ENCODE measurements around the gene TWNK.
A peak's percentile ranks its signal among the peaks of the same experiment; 100 is the strongest.

GRCh38 chr10:100993986-100994708 is 6.8 kb downstream of the TWNK start:
- TF ChIP-seq CTCF (conservative IDR thresholded peaks at IDR 0.05) = peak; percentile 61
- no peak for TF ChIP-seq ZFX (IDR thresholded peaks at IDR 0.05)
